ENCODE data around the gene ALG5.

DNA sequence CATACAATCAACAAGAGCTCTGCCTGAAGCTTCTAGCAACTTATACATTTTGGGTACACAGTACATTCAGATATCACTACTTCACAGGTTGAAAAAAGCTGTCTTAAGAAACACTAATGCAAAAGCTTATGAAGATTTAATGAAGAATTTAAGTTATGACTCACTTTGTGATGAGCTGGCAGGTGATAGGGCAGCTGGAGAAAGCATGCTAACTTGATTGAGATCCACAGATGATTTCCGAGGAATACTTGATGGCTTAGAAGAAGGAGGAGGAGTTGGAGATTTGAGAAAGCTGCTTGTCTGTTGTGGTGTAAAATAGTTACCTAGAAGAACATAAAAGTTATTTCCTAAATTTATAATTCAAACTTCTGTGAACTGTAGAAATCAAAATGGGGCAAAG lies 24.7 kb upstream of the ALG5 start:
- no peak for TF ChIP-seq POLR2A (IDR thresholded peaks at IDR 0.05; ENCODE audit: low read length)
- no peak for TF ChIP-seq EP300 (IDR thresholded peaks at IDR 0.05)
- TF ChIP-seq, protein P1, sequence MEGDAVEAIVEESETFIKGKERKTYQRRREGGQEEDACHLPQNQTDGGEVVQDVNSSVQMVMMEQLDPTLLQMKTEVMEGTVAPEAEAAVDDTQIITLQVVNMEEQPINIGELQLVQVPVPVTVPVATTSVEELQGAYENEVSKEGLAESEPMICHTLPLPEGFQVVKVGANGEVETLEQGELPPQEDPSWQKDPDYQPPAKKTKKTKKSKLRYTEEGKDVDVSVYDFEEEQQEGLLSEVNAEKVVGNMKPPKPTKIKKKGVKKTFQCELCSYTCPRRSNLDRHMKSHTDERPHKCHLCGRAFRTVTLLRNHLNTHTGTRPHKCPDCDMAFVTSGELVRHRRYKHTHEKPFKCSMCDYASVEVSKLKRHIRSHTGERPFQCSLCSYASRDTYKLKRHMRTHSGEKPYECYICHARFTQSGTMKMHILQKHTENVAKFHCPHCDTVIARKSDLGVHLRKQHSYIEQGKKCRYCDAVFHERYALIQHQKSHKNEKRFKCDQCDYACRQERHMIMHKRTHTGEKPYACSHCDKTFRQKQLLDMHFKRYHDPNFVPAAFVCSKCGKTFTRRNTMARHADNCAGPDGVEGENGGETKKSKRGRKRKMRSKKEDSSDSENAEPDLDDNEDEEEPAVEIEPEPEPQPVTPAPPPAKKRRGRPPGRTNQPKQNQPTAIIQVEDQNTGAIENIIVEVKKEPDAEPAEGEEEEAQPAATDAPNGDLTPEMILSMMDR (IDR thresholded peaks at IDR 0.05) = no peak
- TF ChIP-seq RAD21 (conservative IDR thresholded peaks at IDR 0.05 in 1 of 2, IDR thresholded peaks at IDR 0.05 in 1 of 2) = no peak
- no peak for TF ChIP-seq EHMT2 (IDR thresholded peaks at IDR 0.05; ENCODE audit: low read depth)
- TF ChIP-seq, protein P2, sequence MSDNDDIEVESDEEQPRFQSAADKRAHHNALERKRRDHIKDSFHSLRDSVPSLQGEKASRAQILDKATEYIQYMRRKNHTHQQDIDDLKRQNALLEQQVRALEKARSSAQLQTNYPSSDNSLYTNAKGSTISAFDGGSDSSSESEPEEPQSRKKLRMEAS (IDR thresholded peaks at IDR 0.05) = no peak
- no peak for TF ChIP-seq MYC (IDR thresholded peaks at IDR 0.05; ENCODE audit: borderline replicate concordance, low read length)
- TF ChIP-seq, protein P3, sequence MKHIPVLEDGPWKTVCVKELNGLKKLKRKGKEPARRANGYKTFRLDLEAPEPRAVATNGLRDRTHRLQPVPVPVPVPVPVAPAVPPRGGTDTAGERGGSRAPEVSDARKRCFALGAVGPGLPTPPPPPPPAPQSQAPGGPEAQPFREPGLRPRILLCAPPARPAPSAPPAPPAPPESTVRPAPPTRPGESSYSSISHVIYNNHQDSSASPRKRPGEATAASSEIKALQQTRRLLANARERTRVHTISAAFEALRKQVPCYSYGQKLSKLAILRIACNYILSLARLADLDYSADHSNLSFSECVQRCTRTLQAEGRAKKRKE (CRISPR knock-in tag; IDR thresholded peaks at IDR 0.05; ENCODE audit: low read depth) = no peak
- TF ChIP-seq HOXB5 (CRISPR knock-in tag; IDR thresholded peaks at IDR 0.05) = no peak
- TF ChIP-seq SMC3 (IDR thresholded peaks at IDR 0.05) = no peak
- no peak for TF ChIP-seq SREBF2 (IDR thresholded peaks at IDR 0.05)
- no peak for TF ChIP-seq JUNB (IDR thresholded peaks at IDR 0.05)
- TF ChIP-seq NFE2L2 (conservative IDR thresholded peaks at IDR 0.05; ENCODE audit: low read length) = no peak

Data from A549 (cell line).